Transverse colon (tissue), 4 donors: ENCODE data around the gene CHGA.

Source experiments
- EP300 ChIP-seq: sonication (generic); formaldehyde crosslinking; IDR thresholded peaks from one replicate; pipeline ENCODE4 v1.6.1; 2017; ENCODE audit warnings: antibody characterized with exemption, low read depth
- POLR2A ChIP-seq: fragments of 450-650 bp; IDR thresholded peaks from one replicate; pipeline ENCODE4 v1.6.1; 2016; ENCODE audit warnings: antibody characterized with exemption, mild to moderate bottlenecking, moderate library complexity
- POLR2AphosphoS5 ChIP-seq, 3 donors: sonication (generic); formaldehyde crosslinking; IDR thresholded peaks; one replicate each; pipeline ENCODE4 v1.6.1; 2016; ENCODE audit warnings: antibody characterized with exemption in 3 of 3
- TF ChIP-seq, protein P1 (sequence below), 5 experiments: fragments of 200-600 bp in 3 of 5; fragments of 450-650 bp in 2 of 5; sonication (generic) in 3 of 5; IDR thresholded peaks; 1 replicate in 2 of 5; 2 replicates in 3 of 5; pipeline ENCODE4 v1.5.1; 2016 to 2017; ENCODE audit warnings: antibody characterized with exemption in 5 of 5, inconsistent platforms in 3 of 5, mild to moderate bottlenecking in 2 of 5, moderate library complexity in 1 of 5

DNA sequence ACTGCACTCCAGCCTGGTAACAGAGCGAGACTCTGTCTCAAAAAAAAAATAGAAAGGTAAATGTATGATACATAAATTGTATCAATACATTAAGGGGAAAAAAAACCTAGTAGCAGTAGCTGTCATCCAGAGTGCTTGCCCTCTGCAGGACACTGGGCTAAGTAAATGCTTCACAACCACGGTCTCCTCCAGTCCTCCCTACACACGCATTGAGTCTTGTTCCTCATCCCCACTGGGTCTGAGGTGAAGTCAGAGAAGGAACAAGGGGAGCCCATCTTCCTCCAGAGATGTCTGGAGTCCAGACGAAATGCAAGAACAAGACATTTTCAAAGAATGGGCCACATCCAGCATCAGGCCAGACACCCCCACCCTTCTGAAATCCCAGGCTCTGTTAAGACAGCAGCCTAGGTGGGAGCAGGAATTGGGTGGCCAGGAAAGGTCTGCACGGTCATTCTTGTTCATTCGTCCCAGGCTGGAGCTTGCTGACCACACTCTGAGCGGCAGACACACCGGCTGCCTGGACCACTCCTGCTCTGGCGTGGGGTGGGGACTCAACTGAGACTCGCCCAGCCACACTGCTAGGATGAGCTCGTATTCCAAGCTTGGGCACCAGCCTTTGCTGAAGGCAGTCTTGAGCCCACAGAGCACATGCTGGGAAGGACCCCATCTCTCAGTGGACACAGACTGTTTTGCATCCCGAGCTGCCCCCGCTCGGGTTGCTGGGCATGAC, 45.5 kb downstream of the CHGA start:
- no peak for TF ChIP-seq EP300
- TF ChIP-seq POLR2A = no peak
- TF ChIP-seq, protein P1, sequence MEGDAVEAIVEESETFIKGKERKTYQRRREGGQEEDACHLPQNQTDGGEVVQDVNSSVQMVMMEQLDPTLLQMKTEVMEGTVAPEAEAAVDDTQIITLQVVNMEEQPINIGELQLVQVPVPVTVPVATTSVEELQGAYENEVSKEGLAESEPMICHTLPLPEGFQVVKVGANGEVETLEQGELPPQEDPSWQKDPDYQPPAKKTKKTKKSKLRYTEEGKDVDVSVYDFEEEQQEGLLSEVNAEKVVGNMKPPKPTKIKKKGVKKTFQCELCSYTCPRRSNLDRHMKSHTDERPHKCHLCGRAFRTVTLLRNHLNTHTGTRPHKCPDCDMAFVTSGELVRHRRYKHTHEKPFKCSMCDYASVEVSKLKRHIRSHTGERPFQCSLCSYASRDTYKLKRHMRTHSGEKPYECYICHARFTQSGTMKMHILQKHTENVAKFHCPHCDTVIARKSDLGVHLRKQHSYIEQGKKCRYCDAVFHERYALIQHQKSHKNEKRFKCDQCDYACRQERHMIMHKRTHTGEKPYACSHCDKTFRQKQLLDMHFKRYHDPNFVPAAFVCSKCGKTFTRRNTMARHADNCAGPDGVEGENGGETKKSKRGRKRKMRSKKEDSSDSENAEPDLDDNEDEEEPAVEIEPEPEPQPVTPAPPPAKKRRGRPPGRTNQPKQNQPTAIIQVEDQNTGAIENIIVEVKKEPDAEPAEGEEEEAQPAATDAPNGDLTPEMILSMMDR (IDR thresholded peaks at IDR 0.05) = no peak
- no peak for TF ChIP-seq POLR2AphosphoS5 (IDR thresholded peaks at IDR 0.05)
